GM19193 (cell line): ENCODE results near the gene SDK1.

Experiments used
- POLR2A ChIP-seq: IDR thresholded peaks from 4 replicates; pipeline ENCODE4 v1.6.1; 2011; ENCODE audit not compliant: insufficient read depth, insufficient read length; ENCODE audit errors: extremely low read depth

Gene SDK1

DNA sequence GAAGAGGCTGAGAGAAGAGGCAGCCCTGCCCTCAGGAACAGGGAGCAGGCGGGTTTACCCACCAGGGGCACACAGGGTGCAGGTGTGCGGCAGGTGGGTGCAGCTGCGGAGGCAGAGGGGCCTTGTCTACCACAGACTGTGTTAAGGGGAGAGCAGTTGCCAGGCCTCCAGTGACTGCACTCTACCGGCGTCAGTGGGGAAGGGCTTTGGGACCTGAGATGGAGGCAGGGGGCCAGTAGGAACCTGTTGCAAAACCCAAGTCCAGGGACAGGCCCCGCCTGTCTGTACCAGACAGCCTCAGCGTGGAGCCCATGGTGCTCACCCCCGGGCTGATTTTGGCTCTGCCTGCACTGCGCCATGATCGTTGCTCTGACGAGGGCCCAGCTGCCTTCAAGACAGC, 873.4 kb downstream of the SDK1 start:
- TF ChIP-seq POLR2A: no peak

DNA sequence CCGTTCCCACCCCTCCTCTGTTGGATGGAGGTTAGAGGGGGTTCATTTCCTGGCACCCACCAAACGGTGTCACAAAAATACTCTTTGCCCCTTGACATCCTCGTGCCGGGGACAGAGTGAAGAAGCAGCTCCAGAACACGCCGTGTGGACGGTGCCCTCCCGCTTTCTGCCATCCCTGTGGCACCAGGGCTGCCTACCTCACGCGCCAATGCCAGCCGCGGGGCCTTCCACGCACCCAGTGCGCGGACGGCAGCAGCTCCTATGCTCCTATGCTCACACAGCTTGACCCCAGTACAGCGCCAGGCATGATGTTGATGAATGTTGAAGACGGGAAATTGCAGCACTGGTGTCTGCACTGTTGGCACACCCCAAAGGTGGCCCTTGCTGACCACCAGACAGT, 873.8 kb downstream of the SDK1 start:
- TF ChIP-seq POLR2A: no peak

DNA sequence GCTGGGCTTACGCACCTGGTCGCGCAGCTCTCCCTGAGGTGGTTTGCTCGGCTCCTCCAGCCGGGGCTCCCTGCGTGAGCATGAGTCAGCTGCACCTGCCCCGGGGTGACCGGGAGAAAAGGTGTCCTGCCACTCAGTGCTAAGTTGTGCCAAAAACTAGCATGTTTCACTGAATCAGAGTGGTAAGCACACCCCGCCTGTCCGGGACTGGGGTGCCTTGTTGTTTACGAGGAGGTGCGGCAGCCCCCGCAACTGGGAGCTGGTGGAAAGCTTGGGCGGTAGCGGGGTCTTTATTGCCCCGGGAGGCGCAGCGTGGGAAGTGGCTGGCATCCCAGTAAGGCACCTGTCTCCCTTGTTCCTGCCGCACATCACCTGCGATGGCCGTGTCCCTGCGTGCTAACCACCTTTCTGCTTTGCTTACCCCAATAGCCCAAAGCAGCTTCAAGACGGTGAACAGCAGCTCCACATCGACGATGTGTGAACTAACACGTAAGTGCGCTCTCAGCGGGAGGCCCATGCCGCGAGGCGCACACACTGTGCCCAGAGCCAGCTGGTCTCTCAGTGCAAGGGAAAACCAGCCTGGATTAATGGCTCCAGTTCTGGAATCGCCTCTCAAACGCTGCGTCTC, 874.4 kb downstream of the SDK1 start:
- TF ChIP-seq POLR2A: no peak

DNA sequence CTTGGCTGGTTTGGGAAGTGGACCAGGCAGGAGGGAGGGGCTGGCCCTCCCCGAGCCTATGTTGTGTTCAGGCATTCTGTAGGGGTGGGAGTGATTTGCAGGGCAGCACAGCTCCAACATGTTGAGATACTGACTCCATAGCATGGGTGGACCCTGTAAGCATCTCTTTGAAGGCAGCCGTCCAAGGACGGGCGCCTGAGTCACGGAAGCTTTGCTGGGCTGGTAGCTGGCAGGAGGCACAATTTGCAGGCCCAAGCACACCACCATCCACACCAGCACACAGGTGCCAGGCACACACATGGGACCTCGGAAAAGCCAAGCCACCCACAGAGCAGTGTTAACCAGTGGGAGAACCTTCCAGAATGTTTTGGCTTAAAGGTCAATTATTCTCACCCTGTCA, 875.9 kb downstream of the SDK1 start:
- no peak for TF ChIP-seq POLR2A

GRCh38 chr7:4178416-4178815, 877.4 kb downstream of the SDK1 start:
- no peak for TF ChIP-seq POLR2A

GRCh38 chr7:4178916-4179687, 878.0 kb downstream of the SDK1 start:
- TF ChIP-seq POLR2A: no peak

- no peak for TF ChIP-seq POLR2A
Observed at GRCh38 chr7:4179688-4180380, 878.8 kb downstream of the SDK1 start.

DNA sequence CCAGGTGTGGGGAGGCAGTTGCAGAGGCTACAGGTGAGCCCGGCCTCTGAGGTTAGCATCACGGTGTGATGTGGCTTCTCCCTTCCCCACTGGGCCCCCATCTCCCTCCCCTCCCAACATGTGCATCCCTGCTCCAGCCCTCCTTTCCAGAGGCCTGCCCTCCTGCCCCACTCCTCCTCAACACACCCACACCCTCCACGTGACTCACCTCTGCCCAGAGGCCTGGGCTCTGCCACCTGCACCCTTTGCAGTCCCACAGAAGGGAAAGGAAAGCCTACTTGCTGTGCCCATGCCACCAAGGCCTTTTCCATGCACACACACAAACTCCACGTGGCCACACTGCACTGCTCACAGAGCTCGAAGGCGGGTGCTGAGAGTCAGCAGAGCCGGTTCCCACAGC, 880.4 kb downstream of the SDK1 start:
- TF ChIP-seq POLR2A: no peak

GRCh38 chr7:4182605-4183300, 881.7 kb downstream of the SDK1 start:
- no peak for TF ChIP-seq POLR2A

- TF ChIP-seq POLR2A: no peak
Observed at GRCh38 chr7:4184653-4185052, 883.6 kb downstream of the SDK1 start.

DNA sequence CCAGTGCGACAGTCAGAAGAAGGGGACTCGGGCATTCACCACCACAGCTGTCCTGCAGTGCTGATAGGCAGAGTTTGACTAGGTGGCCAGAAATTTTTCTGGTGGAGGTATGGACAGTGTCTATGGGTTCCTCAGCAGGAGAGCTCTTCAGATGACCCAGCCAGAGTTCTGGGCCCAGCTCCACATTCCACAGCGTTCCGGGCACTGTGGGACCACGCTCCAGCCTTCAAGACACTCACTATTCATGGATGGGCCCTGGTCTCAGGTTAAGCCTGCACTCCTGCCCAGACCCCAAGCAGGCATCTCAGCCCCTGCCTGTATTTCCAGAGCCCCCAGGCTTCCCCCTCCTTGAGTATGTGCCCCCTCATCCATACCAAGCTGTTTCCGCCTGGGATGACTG, 884.1 kb downstream of the SDK1 start:
- no peak for TF ChIP-seq POLR2A

- no peak for TF ChIP-seq POLR2A
Observed at GRCh38 chr7:4185721-4186512, 884.9 kb downstream of the SDK1 start.

DNA sequence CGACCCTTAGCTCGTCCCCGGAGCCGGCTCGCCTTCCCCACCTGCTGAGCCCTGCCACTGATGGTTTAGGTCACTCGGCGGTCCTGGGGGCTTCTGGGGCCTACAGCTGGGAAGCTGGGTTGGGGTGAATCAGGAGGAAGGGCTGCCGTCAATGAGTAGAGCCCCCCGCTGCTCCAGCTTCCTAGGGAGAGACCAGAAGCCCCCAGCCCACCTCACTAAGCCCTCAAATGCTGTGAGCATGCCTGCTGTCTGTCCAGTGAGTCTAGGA, 885.4 kb downstream of the SDK1 start:
- no peak for TF ChIP-seq POLR2A

- TF ChIP-seq POLR2A: no peak
Observed at GRCh38 chr7:4188651-4189050, 887.6 kb downstream of the SDK1 start.

- no peak for TF ChIP-seq POLR2A
Observed at GRCh38 chr7:4189131-4189570, 888.1 kb downstream of the SDK1 start.
